GM21390 (cell line): ENCODE results near the gene PCLO.

Source experiments
- ATAC-seq: cut with Tn5 transposase; IDR thresholded peaks from one replicate; pipeline ENCODE4 v1.9.1; 2021; ENCODE audit not compliant: unreplicated experiment

The PCLO gene

GRCh38 chr7:83162402-83163256 is at the start of gene PCLO:
Gene PCLO, minus strand, starts transcription at chr7:83162884. Its CDS starts 292 bp downstream, at chr7:83162592.
- peak; percentile 93 for ATAC-seq

- ATAC-seq: no peak
Measured at GRCh38 chr7:83211685-83212084, 49.0 kb upstream of the PCLO start.

GRCh38 chr7:83210479-83210878 is 47.8 kb upstream of the PCLO start:
- no peak for ATAC-seq

GRCh38 chr7:83204715-83205114 is 42.0 kb upstream of the PCLO start:
- ATAC-seq: no peak

GRCh38 chr7:83201355-83201754 is 38.7 kb upstream of the PCLO start:
- no peak for ATAC-seq

- no peak for ATAC-seq
Measured at GRCh38 chr7:83190659-83191389, 28.1 kb upstream of the PCLO start.

GRCh38 chr7:83178796-83179195 is 16.1 kb upstream of the PCLO start:
- no peak for ATAC-seq

GRCh38 chr7:83178066-83178465 is 15.4 kb upstream of the PCLO start:
- no peak for ATAC-seq

GRCh38 chr7:83173664-83174063 is 11.0 kb upstream of the PCLO start:
- ATAC-seq: no peak

GRCh38 chr7:83166781-83167180 is 4.1 kb upstream of the PCLO start:
- ATAC-seq: no peak

- ATAC-seq: no peak
Measured at GRCh38 chr7:83161899-83162401, 734 bp downstream of the PCLO start.

GRCh38 chr7:83161186-83161585 is 1.5 kb downstream of the PCLO start:
- ATAC-seq: no peak

- ATAC-seq: no peak
Measured at GRCh38 chr7:83159731-83160130, 3.0 kb downstream of the PCLO start.

GRCh38 chr7:83156006-83156405 is 6.7 kb downstream of the PCLO start:
- no peak for ATAC-seq

- no peak for ATAC-seq
Measured at GRCh38 chr7:83155407-83155806, 7.3 kb downstream of the PCLO start.

- no peak for ATAC-seq
Measured at GRCh38 chr7:83153419-83153818, 9.3 kb downstream of the PCLO start.

- no peak for ATAC-seq
Measured at GRCh38 chr7:83150310-83150709, 12.4 kb downstream of the PCLO start.

- no peak for ATAC-seq
Measured at GRCh38 chr7:83149466-83149865, 13.2 kb downstream of the PCLO start.

- no peak for ATAC-seq
Measured at GRCh38 chr7:83148776-83149175, 13.9 kb downstream of the PCLO start.

GRCh38 chr7:83143107-83143506 is 19.6 kb downstream of the PCLO start:
- ATAC-seq: no peak

GRCh38 chr7:83142365-83142764 is 20.3 kb downstream of the PCLO start:
- ATAC-seq: no peak

- ATAC-seq: no peak
Measured at GRCh38 chr7:83141927-83142326, 20.8 kb downstream of the PCLO start.
